ENCODE results near the gene ICAM2. TPM values are rescaled to one million over a fixed set of nuclear protein-coding genes. Genes with fewer than 3 reads are reported as not detected.
A peak's percentile ranks its signal among the peaks of the same experiment; 100 is the strongest.

The ICAM2 gene
- total RNA-seq, 4 donors from 2014 or later, result 2.1 to 25.6 (median 9.7) TPM

GRCh38 chr17:64004903-64005733, 15.3 kb downstream of the ICAM2 start:
- H3K9me3 ChIP-seq, result no peaks in the 10 kb centered on the region
- no peaks in the 10 kb centered on the region for H3K36me3 ChIP-seq
- TF ChIP-seq POLR2A (IDR thresholded peaks at IDR 0.05), result no peak
- no peak for TF ChIP-seq CTCF (IDR thresholded peaks at IDR 0.05)
- H3K4me3 ChIP-seq, result no peak overlapping the region
- H3K27me3 ChIP-seq, result no peaks in the 10 kb centered on the region
- H3K4me1 ChIP-seq, result peaks cover 0 to 24% (median 3%) of the 10 kb centered on the region in 4 donors
- H3K27ac ChIP-seq, result peak overlapping the region in 2 of 4 donors; percentile 30 to 44
- DNase-seq, result peak in 1 of 3 donors; percentile 35

- Histone ChIP-seq H3K27ac (no peak overlapping the region), H3K4me1 (peaks cover 0 to 24% (median 3%) of the 10 kb centered on the region in 4 donors), H3K36me3 (no peaks in the 10 kb centered on the region), H3K27me3 (no peaks in the 10 kb centered on the region), H3K4me3 (no peak overlapping the region), H3K9me3 (no peaks in the 10 kb centered on the region)
- DNase-seq, result peak in 1 of 3 donors; percentile 22
- TF ChIP-seq CTCF (IDR thresholded peaks at IDR 0.05), result no peak
- TF ChIP-seq POLR2A (IDR thresholded peaks at IDR 0.05), result no peak
Measured at GRCh38 chr17:64004218-64004770, 16.1 kb downstream of the ICAM2 start.

- H3K4me1 ChIP-seq, result peaks cover 3 to 25% (median 5%) of the 10 kb centered on the region in 4 donors
- H3K9me3 ChIP-seq, result no peaks in the 10 kb centered on the region
- no peaks in the 10 kb centered on the region for H3K27me3 ChIP-seq
- no peak overlapping the region for H3K4me3 ChIP-seq
- H3K36me3 ChIP-seq, result no peaks in the 10 kb centered on the region
- TF ChIP-seq CTCF (IDR thresholded peaks at IDR 0.05) (no peak), POLR2A (IDR thresholded peaks at IDR 0.05) (no peak)
- no peak overlapping the region for H3K27ac ChIP-seq
- peak in 1 of 3 donors; percentile 42 for DNase-seq
Measured at GRCh38 chr17:64003526-64004121, 16.8 kb downstream of the ICAM2 start.

GRCh38 chr17:64002658-64003525, 17.5 kb downstream of the ICAM2 start:
- no peaks in the 10 kb centered on the region for H3K9me3 ChIP-seq
- peak in 1 of 3 donors; percentile 40 for DNase-seq
- peaks cover 2 to 25% (median 7%) of the 10 kb centered on the region in 4 donors for H3K4me1 ChIP-seq
- H3K27me3 ChIP-seq, result no peaks in the 10 kb centered on the region
- H3K36me3 ChIP-seq, result no peaks in the 10 kb centered on the region
- no peak for TF ChIP-seq CTCF (IDR thresholded peaks at IDR 0.05)
- TF ChIP-seq POLR2A (IDR thresholded peaks at IDR 0.05), result no peak
- H3K27ac ChIP-seq, result peak overlapping the region in 1 of 4 donors; percentile 26
- no peak overlapping the region for H3K4me3 ChIP-seq

Measured in Peyer's patch (tissue), 4 donors.